GM18858 (cell line): Measurements from ENCODE around the gene CPHXL2.

ENCODE experiments used
- ATAC-seq: cut with Tn5 transposase; IDR thresholded peaks from one replicate; pipeline ENCODE4 v1.9.1; 2021; ENCODE audit not compliant: unreplicated experiment

Gene CPHXL2

DNA sequence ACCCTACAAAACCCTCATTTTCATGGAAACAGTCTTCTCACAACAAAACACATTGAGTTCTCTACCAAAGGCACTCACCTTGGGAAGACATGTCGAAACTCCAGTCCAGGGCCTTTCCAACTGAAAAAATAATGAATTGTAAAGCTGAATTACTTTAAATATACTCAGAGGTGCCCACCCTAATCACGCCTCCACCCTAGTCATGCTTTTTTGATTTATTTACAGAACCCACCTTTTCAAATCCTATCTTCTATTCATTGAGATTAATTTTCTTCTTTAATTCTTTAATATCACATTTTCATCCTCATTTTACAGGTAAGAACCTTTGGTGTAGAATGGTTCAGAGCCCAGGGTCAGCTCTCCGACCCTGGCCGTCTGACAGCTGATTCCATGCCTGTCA lies at the start of gene CPHXL2:
TSS of gene CPHXL2 (minus strand) at position 101 of the 400 bp plus-strand sequence. CDS start at position 91, 10 bp downstream.
- no peak for ATAC-seq

DNA sequence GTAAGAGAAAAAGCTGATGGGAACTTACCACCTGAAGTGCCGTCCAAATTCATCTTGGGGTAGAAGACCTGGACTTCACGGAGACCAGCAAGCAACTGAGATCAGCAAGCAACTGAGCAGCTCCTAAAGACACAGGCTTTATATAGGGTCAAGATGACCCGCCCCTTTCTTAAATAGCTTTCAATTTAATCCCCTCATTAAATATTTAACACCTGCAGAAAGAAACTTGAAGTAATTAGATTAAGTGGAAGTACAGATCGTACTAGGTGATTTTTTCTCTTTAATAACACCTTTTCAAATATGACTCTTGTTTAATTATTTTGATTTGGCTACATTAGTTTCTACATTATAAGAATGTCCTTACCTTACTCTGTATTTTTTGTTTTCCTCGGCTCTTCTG lies 49.6 kb upstream of the CPHXL2 start, which contains the start of gene CPHXL:
TSS of gene CPHXL (minus strand) at position 101 of the 400 bp plus-strand sequence. CDS start at position 53, 48 bp downstream.
- ATAC-seq: no peak

DNA sequence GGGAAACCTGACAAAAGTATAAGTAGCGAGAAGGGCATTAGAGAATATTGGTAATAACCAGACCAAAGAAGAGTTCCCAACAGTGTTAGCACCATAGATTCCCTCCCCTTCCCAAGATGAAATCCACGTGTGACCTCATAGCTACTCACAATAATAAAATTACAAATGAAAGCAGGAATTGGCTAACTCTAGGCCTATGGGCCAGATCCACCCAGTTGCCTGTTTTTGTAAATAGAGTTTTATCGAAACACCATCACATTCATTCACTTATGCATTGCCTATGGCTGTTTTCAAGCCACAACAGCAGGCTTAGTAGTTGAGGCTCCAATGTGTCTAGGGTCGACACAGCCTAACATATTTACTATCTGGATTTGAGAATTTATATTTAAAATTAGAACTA lies 41.6 kb upstream of the CPHXL2 start:
- no peak for ATAC-seq

DNA sequence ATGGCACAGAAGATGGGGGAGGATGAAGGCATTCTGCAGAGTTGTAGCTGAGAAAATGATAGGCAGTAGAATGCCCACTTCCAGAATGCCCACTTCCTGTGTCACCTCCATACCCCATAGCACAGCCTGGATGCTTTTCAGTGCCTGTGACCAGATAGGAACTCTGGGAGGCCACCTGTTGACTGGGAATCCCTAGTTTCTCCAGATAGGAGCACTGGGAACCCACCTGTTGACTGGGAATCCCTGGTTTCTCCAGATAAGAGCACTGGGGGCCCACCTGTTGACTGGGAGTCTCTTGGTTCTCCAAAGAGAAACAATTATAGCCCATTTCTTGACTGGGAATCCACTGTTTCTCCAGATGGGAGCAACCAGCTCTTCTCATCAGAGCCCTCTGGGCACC lies 37.9 kb upstream of the CPHXL2 start:
- ATAC-seq: no peak

DNA sequence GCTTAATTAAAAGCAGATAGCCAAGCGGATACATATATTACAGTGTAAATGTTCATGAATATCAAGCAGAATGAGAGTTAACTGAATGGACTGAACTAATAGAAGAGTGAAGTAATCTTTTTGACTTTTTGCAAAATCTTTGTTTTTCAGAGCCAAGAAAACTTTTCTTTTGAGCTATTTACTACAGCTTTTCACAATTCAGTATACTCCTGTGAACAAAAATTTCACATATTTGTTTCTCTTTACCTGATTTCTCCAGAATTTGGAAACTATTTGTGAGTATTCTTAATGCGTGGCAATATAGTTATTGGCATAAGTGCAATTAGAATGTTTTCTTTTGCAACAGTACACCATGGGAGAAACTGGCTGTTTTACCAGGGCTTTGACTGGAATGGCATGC lies 33.5 kb upstream of the CPHXL2 start:
- no peak for ATAC-seq

DNA sequence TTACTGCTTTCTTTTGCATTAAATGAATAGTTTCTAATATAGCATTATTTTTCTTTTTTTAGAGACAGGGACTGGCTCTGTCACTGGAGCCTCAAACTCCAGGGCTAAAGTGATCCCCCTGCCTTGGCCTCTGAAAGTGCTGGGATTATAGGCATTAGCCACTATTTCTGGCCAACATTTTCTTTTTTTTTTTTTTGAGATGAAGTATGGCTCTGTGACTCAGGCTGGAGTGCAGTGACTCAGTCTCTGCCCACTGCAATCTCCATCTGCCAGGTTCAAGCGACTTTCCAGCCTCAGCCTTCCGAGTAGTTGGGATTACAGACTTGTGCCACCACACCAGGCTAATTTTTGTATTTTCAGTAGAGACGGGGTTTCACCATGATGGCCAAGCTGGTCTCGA lies 26.5 kb upstream of the CPHXL2 start:
- no peak for ATAC-seq

DNA sequence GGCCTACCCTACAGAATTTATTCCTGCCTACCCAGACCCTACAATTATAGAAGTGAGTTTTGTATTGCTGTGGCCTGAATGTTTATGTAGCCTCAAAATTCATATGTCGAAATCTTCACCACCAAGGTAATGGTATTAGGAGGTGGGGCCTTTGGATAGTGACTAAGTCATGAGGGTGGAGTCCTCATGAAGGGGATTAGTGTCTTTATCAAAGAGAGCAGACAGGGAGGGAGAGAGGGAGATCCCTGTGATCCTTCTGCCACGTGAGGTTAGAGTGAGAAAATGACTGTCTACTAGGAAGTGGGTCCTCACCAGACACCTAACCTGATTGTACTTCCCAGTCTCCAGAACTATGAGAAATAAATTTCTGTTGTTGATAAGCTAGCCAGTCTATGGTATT lies 25.4 kb upstream of the CPHXL2 start:
- no peak for ATAC-seq

DNA sequence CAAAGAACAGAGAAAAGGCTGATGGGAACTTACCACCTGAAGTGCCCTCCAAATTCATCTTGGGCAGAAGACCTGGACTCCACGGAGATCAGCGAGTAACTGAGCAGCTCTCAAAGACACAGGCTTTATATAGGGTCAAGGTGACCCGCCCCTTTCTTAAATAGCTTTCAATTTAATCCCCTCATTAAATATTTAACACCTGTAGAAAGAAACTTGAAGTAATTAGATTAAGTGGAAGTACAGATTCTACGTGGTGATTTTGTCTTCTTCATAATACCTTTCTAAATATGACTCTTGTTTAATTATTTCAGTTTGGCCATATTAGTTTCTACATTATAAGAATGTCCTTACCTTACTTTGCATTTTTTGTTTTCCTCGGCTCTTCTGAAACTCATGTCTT lies 24.6 kb upstream of the CPHXL2 start, which contains the start of gene DUXB:
TSS of gene DUXB (minus strand) at position 101 of the 400 bp plus-strand sequence. CDS start at position 58, 43 bp downstream.
- ATAC-seq: no peak

DNA sequence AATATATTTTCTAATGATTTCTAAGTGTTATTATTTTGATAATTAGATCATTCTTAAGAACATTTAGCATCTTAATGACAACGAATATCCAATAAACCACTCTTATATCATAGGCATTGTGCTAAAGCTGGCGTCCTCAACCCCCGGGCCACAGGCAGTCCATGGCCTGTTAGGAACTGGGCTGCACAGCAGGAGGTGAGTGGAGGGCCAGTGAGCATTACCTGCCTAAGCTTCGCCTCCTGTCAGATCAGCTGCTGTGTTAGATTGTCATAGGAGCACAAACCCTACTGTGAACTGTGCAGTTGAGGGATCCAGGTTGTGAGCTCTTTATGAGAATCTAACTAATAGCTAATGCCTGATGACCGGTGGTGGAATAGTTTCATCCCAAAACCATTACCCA lies 20.8 kb upstream of the CPHXL2 start:
- ATAC-seq: no peak

DNA sequence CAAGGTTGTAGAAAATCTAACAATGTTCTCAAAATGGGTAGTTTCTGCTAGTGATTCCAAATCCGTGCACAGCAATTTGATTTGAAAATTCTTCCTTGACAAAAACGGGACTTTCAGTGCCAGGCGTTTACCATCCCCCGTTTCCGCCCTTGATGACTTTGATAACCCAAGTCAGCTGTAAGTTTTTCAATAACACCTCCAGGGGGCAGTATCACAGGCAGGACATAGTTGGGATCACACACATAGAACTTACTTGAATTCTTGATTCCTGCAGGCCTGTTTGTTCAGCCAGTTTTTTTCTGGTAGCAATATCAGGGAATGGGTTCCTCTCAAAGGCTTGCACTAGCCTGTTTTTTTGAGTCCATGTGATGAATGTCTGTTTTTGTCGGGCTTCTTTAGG lies 18.9 kb upstream of the CPHXL2 start:
- no peak for ATAC-seq

DNA sequence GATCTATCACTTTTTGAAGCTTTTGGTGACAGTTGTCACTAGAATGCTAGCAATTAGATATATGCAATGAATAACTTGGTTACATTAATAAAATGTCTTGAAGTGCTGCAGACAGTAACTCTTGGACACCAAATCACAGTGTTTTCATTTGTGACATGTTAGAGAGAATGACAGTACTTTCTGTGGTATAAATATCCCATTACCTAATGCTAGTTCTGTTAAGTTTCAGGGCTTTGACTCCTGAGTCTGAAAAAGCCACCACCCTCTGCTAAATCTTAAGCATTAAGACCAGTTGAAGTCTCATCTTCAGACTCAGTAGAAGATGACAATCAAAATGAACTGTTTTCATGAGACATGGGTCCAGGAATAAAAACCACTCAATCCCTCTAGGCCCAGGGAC lies 10.6 kb upstream of the CPHXL2 start:
- no peak for ATAC-seq

DNA sequence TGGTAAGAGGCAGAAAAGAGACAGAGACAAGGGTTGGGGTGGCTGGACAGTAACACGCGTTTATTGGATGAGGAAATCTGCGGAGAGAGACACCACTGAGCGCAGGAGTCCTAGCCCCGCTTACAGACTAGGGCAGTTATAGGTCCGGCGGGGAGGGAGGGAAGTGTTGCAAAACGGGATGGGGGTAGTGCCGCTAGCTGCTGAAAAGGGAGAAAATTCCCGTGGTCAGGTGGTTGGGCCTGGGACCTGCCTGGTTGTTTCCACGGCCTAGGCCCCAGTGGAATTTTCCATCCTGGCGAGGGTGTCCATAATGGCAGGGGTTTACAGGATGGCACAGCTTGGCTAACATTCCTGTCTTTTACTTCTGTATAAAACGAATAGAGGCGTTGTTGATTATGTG lies 5.5 kb upstream of the CPHXL2 start:
- ATAC-seq: no peak

DNA sequence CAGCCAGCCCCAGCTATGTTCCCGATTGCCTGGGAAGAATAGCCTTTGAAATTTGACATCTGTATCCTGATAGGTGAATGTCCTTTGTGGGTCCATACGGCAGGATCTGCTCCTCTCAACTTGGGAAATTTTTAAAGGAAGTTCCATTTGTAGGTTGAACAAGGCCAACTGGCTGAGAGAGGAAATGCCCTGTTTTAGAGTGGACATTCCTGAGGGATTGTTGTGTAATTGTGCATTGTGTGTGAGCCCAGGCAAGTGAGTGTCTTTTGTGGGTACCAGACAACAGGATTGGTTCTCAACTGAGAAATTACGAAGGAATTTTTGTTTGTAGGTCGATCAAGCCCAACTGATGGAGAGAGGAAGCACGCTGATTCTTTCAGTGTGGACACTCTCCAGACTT lies 2.6 kb upstream of the CPHXL2 start:
- ATAC-seq: no peak

DNA sequence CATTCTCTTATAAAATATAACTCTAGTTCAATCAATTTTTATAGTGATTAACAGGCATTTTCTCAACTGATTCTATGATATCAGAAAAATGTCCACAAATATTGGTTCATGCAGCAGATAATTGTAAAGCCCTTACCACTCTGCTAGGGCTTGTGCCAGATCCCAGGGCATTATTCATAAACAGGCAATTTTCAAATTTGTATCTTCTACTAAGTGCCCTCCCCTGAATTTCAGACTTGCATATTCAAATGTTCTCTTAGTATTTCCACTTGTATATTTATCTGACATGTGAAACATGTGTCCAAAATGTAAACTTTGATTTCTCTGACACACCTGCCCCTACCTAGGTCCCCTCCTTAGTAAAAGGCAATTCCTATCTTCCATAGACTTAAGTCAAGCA lies 9.3 kb downstream of the CPHXL2 start:
- ATAC-seq: no peak

DNA sequence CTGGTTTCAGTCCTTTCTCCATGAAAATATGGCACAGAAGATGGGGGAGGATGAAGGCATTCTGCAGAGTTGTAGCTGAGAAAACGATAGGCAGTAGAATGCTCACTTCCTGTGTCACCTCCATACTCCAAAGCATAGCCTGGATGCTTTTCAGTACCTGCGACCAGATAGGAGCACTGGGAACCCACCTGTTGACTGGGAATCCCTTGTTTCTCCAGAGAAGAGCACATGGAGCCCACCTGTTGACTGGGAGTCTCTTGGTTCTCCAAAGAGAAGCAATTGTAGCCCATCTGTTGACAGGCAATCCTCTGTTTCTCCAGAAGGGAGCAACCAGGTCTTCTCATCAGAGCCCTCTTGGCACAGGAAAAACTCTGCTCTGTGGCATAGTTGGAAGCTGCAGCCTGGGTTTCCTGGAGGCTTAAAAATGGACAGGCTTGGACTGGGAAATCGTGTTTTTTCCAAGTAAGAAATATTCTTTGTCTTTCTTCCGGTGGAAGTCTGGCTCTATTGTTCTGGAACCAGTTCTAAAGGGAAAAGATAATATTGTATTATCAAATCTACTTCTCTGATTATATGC lies 16.0 kb downstream of the CPHXL2 start:
- no peak for ATAC-seq

DNA sequence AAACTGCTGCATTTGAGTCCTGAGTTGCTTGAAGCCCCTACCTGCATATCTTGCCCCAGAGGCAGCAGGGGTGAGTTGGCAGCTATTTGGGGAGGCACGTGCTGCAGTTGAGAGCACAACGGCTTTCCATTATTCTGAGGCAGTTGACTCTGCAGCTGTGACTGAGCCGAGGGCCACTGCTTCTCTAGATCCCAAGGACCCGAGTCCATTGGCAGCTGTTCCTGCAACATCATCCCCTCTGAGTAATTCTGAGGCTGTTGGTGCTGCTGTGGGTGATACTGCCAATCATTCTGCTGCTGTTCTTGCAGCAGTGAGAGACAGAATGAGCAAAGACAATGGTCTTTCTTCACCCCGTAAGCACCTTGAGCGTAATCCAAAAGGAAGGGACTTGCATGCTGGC lies 16.5 kb downstream of the CPHXL2 start:
- no peak for ATAC-seq

DNA sequence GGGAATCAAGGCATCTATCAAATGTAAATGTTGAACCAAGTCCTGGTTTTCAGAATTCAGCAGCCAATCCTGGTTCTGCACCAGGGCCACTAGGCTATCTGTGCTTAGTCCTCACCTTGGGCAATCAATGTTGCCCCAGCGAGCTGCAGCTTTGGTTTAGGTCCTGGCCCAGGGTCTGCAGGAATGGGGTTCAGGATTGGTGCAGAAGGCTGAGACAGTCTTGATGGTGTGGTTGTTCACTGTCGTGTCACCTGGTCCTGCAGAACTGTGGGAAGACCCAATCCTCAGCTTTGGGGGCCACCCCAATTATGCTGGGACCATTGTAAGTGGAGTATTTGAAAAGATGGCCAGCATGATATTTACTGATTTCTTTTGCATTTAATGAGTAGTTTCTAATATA lies 18.6 kb downstream of the CPHXL2 start:
- no peak for ATAC-seq

DNA sequence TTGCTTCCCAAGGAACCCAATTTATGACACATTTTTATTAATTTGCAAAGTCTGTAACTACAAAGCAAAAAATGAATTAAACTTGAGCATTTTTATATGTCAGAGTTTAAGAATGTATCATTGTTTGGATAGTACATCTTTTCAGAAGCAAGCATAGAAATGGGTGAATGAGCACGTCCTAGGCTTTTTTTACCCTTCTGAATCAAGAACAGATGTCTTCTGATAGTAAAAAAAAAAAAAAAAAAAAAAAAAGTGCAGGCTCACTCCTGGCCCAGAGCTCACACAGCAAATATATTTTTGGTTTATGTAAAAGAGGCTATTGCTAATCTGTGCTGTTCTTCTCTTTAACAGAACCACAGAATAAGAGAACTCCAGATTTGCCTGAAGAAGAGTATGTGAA lies 22.9 kb downstream of the CPHXL2 start:
- ATAC-seq: no peak

DNA sequence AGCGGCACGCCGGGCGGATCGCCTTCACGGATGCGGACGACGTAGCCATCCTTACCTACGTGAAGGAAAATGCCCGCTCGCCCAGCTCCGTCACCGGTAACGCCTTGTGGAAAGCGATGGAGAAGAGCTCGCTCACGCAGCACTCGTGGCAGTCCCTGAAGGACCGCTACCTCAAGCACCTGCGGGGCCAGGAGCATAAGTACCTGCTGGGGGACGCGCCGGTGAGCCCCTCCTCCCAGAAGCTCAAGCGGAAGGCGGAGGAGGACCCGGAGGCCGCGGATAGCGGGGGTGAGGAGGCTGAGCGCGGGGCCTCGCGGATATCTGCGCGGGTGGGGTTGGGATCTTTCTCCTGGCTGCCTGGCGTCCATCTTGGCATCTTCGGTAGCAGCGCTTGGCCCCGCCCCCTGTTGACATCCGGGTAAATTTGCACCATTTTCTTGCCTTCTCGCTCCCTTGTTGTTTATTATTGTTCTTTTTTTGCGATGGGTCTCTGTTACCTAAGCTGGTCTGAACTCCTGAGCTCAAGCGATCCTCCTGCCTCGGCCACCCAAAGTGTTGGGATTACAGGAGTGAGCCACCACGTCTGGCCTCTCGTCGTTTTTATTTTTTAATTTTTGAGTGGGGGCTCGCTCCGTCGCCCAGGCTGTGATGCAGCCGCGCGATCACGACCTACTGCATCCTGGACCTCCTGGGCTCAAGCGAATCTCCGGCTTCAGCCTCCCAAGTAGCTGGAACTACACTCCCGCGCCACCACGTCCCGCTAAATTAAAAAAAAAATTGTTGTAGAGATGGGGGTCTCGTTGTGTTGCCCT lies 28.3 kb downstream of the CPHXL2 start:
- peak; percentile 9 for ATAC-seq

DNA sequence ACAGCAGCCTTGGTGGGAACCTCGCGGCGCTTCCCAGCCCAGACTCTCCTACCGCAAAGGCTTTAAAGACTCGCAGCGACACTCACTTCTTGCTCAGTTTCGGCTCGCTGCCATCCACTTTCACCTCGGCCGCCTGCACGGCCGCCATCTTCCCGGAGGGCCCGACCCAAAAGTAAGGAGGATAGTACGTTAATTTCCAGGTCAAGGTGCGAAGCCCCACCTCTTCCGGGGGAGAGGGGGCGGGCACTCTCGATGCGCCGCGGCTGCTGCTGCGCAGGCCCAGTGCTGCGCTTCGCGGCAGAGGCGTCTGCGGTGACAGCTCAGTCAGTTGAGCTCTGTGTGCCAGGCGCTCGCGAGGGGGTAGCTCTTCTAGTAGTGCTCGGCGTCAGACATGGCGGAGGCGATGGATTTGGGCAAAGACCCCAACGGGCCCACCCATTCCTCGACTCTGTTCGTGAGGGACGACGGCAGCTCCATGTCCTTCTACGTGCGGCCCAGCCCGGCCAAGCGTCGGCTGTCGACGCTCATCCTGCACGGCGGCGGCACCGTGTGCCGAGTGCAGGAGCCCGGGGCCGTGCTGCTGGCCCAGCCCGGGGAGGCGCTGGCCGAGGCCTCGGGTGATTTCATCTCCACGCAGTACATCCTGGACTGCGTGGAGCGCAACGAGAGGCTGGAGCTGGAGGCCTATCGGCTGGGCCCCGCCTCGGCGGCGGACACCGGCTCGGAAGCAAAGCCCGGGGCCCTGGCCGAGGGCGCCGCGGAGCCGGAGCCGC lies 29.1 kb downstream of the CPHXL2 start, which contains the start of the genes KARS1 and TERF2IP:
TSS of gene KARS1 (minus strand) at position 174 of the 773 bp plus-strand sequence. CDS start at position 148, 26 bp downstream.
TSS of gene TERF2IP (plus strand) at position 282 of the 773 bp plus-strand sequence. CDS start at position 392, 110 bp downstream.
- peak; percentile 75 for ATAC-seq

DNA sequence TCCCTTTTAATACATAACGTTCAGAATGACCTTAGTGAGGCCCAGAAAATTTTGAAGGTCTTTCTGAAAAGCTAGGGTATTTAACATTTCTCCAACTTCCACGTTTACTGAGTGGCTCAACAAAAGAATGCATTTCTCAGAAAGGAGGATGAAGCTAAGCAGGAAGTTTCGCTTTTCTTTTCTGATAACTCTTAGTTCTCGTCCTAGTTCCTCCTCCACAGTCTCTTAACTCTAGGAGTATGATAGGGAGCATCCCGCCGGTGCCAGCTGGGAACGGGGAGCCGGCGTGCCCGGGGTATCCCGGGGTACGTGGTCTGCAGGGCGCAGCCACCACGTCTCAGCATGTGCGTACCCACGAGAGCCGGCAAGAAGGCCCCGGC lies 29.7 kb downstream of the CPHXL2 start:
- peak; percentile 14 for ATAC-seq
